T-cell (primary cell): ENCODE data around the gene SAYSD1. TPM values are rescaled to one million over a fixed set of nuclear protein-coding genes. Genes with fewer than 3 reads are reported as not detected.

Experiments
- ATAC-seq, 4 experiments: fragments of 200-7000 bp in 3 of 4; fragments of 150-1000 bp in 1 of 4; cut with Tn5 transposase; replicated peaks in 1 of 4; 1 replicate in 3 of 4; 2 replicates in 1 of 4; pipeline ENCODE4 v1.10.0; 2021; ENCODE audit warnings: moderate library complexity in 3 of 4, mild to moderate bottlenecking in 2 of 4, moderate number of reproducible peaks in 1 of 4
- CTCF ChIA-PET, 2 donors: fragments of 300-600 bp; sonication (Branson Sonifier 250); formaldehyde crosslinking; loops; one replicate each; lab custom pipeline; 2022; ENCODE audit warnings: antibody characterized with exemption in 2 of 2; lab: Charles Lee
- POLR2A ChIA-PET, 2 donors: fragments of 300-600 bp; sonication (Branson Sonifier 250); formaldehyde crosslinking; loops; one replicate each; lab custom pipeline; 2022; ENCODE audit warnings: antibody characterized with exemption in 2 of 2; lab: Charles Lee
- DNase-seq, 35 experiments: peaks; one replicate each; pipeline versions ENCODE4 v3.0.0 to v3.0.0-alpha.2; 2013 to 2023
- H3K27ac ChIP-seq: one replicate; pipeline ENCODE4 v1.5.1; 2013; ENCODE audit warnings: low read length
- H3K27me3 ChIP-seq, 2 experiments: replicated peaks in 1 of 2; 1 replicate in 1 of 2; 2 replicates in 1 of 2; pipeline versions ENCODE4 v1.6.1 to v1.7.0; 2013; ENCODE audit warnings: low read length in 1 of 2, mixed read lengths in 1 of 2; ENCODE audit not compliant: control insufficient read depth in 2 of 2, insufficient read depth in 2 of 2; ENCODE audit errors: extremely low read depth in 1 of 2
- H3K36me3 ChIP-seq, 2 donors: 1 replicate in 1 of 2; 2 replicates in 1 of 2; pipeline versions ENCODE4 v1.6.1 to v1.7.0; 2013; ENCODE audit warnings: low read length in 1 of 2; ENCODE audit not compliant: control insufficient read depth in 2 of 2, insufficient read depth in 1 of 2; ENCODE audit errors: extremely low read depth in 1 of 2
- H3K4me1 ChIP-seq, 2 experiments: 1 replicate in 1 of 2; 2 replicates in 1 of 2; pipeline versions ENCODE4 v1.6.1 to v1.7.0; 2013; ENCODE audit warnings: low read length in 2 of 2, mixed read lengths in 1 of 2; ENCODE audit not compliant: insufficient read depth in 2 of 2, control insufficient read depth in 1 of 2; ENCODE audit errors: extremely low read depth in 1 of 2
- H3K4me3 ChIP-seq, 2 donors: 1 replicate in 1 of 2; 2 replicates in 1 of 2; pipeline versions ENCODE4 v1.5.1 to v1.7.0; 2013; ENCODE audit warnings: mild to moderate bottlenecking in 2 of 2, low read length in 1 of 2, moderate library complexity in 1 of 2; ENCODE audit not compliant: control insufficient read depth in 1 of 2; ENCODE audit errors: extremely low read depth in 1 of 2
- H3K9me3 ChIP-seq: 2 replicates; pipeline ENCODE4 v1.7.0; 2013
- H3K27ac Mint-ChIP-seq, 2 donors: one replicate each; pipeline ENCODE4 v1.8.0; 2020 to 2021; ENCODE audit warnings: mild to moderate bottlenecking in 2 of 2, mixed read lengths in 2 of 2
- H3K27me3 Mint-ChIP-seq, 2 donors: one replicate each; pipeline ENCODE4 v1.8.0; 2021 to 2022; ENCODE audit warnings: mixed read lengths in 2 of 2
- H3K36me3 Mint-ChIP-seq: one replicate; pipeline ENCODE4 v1.8.0; 2021; ENCODE audit warnings: mixed read lengths
- H3K4me1 Mint-ChIP-seq, 3 donors: one replicate each; pipeline ENCODE4 v1.8.0; 2020 to 2022; ENCODE audit warnings: mixed read lengths in 3 of 3, mild to moderate bottlenecking in 1 of 3
- H3K4me3 Mint-ChIP-seq, 3 donors: one replicate each; pipeline ENCODE4 v1.8.0; 2020 to 2022; ENCODE audit warnings: mild to moderate bottlenecking in 3 of 3, mixed read lengths in 3 of 3, moderate library complexity in 3 of 3
- H3K9me3 Mint-ChIP-seq, 3 donors: one replicate each; pipeline ENCODE4 v1.8.0; 2020 to 2022; ENCODE audit warnings: mixed read lengths in 3 of 3
- WGBS: methylation state at CpG from one replicate; pipeline ENCODE4 v1.1.5; 2013; ENCODE audit warnings: missing lambda C conversion rate; ENCODE audit not compliant: insufficient coverage; 5-methylcytosine and 5-hydroxymethylcytosine counted together
- total RNA-seq, 35 experiments: library from RNA in 6 of 35; stranded (reverse) in 6 of 35; fragments of 120-200 nt in 1 of 35; gene quantifications; one replicate each; pipeline versions ENCODE4 v1.2.1 to v1.2.4 and lab custom pipeline; 2013 to 2026

SAYSD1 gene
- total RNA-seq, 5 donors from 2014 or later (not counting 1 experiment from before 2014, with no cell fraction given) = 14.0 to 25.4 (median 19.2) TPM

DNA sequence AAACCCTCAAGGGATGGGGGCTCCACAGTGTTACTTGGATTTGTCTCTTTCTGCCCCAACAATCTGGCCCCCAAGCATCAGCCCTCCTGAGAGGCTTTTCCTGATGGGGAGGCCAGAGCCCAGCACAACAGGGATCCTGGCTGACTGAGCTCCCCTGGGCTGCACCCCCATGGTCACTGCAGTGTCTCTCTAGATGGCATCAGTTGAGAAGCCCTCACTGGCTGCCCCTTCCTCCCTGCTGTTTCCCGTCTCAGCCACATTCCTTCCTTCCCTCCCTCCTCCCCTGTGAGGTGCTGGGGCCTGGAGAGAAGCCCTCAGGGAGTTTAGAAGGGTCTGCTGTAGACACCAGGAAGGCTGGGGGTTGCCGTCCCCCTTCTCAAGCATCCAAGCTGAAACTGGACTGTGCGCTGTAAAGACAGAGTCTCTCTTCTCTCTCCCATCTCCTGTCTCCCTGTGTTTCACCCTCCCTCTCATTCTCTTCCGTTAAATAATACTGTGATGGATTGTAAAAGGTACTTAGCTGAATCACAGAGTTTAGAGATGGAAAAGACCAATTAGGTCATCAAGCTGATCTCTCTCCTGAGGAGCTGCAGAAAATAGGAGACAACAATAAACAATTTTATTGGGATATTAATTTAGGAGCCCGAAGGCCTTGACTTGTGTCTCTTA, 29.7 kb downstream of the SAYSD1 start:
- no peak overlapping the region for H3K27ac ChIP-seq
- ATAC-seq = no peak
- ChIA-PET CTCF (no interaction called here), POLR2A (no interaction called here)
- H3K36me3 Mint-ChIP-seq = no peaks in the 10 kb centered on the region
- H3K4me3 ChIP-seq = no peak overlapping the region
- peaks cover 0 to 44% of the 10 kb centered on the region in 2 experiments for H3K27me3 ChIP-seq
- no peaks in the 10 kb centered on the region for H3K4me1 ChIP-seq
- no peaks in the 10 kb centered on the region for H3K9me3 ChIP-seq
- no peak for DNase-seq
- no peaks in the 10 kb centered on the region for H3K36me3 ChIP-seq
- no peaks in the 10 kb centered on the region for H3K9me3 Mint-ChIP-seq
- H3K27me3 Mint-ChIP-seq = peaks cover 16 to 40% of the 10 kb centered on the region in 2 donors
- no CpG with 5 or more reads among the region's 5 CpGs for WGBS
- H3K27ac Mint-ChIP-seq = no peak overlapping the region
- H3K4me1 Mint-ChIP-seq = peaks cover 0 to 6% (median 0%) of the 10 kb centered on the region in 3 donors
- no peak overlapping the region for H3K4me3 Mint-ChIP-seq

DNA sequence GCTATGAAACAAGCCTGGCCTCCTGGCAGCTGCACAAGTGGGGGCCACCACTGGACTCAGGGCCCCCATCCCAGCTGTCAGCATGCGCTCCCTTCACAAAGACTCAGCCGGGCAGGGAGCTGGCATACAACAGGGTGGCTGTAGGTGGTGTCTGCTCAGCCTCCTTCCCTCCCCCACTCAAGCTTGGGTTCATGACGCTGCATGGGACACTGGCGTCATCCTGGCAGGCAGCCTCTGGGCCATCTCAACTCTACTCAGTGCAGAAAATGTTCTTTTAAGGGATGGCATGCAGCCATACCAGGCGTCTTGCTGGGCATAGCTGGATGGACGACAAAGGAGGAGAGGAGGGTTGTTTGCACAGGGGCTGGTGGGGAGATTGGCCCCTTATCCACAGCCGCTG, 30.5 kb downstream of the SAYSD1 start:
- Mint-ChIP-seq H3K4me3 (no peak overlapping the region), H3K27me3 (peaks cover 10 to 35% of the 10 kb centered on the region in 2 donors), H3K36me3 (no peaks in the 10 kb centered on the region), H3K27ac (no peak overlapping the region), H3K9me3 (no peaks in the 10 kb centered on the region), H3K4me1 (peaks cover 0 to 6% (median 0%) of the 10 kb centered on the region in 3 donors)
- no peak for ATAC-seq
- DNase-seq = no peak
- CTCF ChIA-PET = no interaction called here
- 91% methylated on average over 4 of the region's 7 CpGs for WGBS
- Histone ChIP-seq H3K27ac (no peak overlapping the region), H3K4me1 (no peaks in the 10 kb centered on the region), H3K9me3 (no peaks in the 10 kb centered on the region), H3K36me3 (no peaks in the 10 kb centered on the region), H3K27me3 (peaks cover 0 to 38% of the 10 kb centered on the region in 2 experiments), H3K4me3 (no peak overlapping the region)
- POLR2A ChIA-PET = interaction anchor here in 1 of 2 donors (0.6 kb wide), 1 partner anchor 104 kb away, joined by 6 read pairs; no protein-coding TSS in a partner anchor

DNA sequence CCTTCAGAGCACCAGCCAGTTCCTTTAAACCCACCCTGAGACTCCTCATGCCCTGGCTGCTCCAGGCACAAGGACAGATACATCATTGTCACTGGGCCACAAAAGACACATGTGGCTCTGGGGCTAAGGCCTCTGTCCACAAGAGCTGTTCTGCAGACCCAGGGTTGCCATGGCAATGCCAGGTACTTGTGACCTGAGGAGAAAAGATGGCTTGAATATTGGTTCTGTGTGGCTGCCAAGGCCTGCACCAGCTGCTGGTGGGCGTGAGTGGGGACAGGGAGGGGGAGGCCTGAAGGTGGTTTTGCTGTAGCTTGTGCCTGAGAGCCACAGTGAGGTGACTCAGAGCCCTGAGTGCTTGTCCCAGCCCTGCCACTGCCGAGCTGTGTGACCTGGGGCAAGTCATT, 31.8 kb downstream of the SAYSD1 start:
- Mint-ChIP-seq H3K27ac (no peak overlapping the region), H3K4me3 (no peak overlapping the region), H3K27me3 (peaks cover 7 to 24% of the 10 kb centered on the region in 2 donors), H3K36me3 (no peaks in the 10 kb centered on the region), H3K9me3 (no peaks in the 10 kb centered on the region), H3K4me1 (peaks cover 0 to 6% (median 0%) of the 10 kb centered on the region in 3 donors)
- Histone ChIP-seq H3K27ac (no peak overlapping the region), H3K36me3 (no peaks in the 10 kb centered on the region), H3K4me3 (no peak overlapping the region), H3K4me1 (no peaks in the 10 kb centered on the region), H3K27me3 (peaks cover 0 to 29% of the 10 kb centered on the region in 2 experiments), H3K9me3 (no peaks in the 10 kb centered on the region)
- POLR2A ChIA-PET = no interaction called here
- 44% methylated on average over 2 of the region's 2 CpGs for WGBS
- no peak for DNase-seq
- CTCF ChIA-PET = no interaction called here
- ATAC-seq = no peak

DNA sequence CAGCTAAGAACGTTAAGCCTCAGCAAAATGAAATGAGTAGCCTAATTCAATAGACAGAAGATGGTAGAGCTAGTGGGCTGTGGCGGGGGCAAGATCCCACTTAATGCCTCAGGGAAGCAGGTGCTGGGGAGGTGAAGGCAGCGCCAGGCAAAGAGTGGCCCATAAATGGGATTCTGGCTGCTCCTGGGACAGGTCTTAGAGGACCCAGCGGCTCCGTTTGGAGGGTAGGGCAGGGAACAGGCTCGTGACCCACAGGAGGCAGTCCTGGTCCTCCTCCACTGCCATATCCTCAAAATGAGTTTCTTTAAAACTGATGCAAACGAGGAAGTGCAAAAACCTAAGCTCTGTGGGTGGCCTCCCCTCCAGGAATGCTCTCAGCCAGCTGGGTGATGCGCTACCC, 32.7 kb downstream of the SAYSD1 start:
- Histone ChIP-seq H3K27me3 (peaks cover 0 to 26% of the 10 kb centered on the region in 2 experiments), H3K36me3 (no peaks in the 10 kb centered on the region), H3K4me3 (no peak overlapping the region), H3K9me3 (no peaks in the 10 kb centered on the region), H3K27ac (no peak overlapping the region), H3K4me1 (no peaks in the 10 kb centered on the region)
- CTCF ChIA-PET = no interaction called here
- Mint-ChIP-seq H3K27me3 (peaks cover 7 to 15% of the 10 kb centered on the region in 2 donors), H3K4me3 (no peak overlapping the region), H3K9me3 (no peaks in the 10 kb centered on the region), H3K27ac (no peak overlapping the region), H3K4me1 (peaks cover 0 to 6% (median 0%) of the 10 kb centered on the region in 3 donors), H3K36me3 (no peaks in the 10 kb centered on the region)
- POLR2A ChIA-PET = no interaction called here
- 81% methylated on average over 3 of the region's 8 CpGs for WGBS
- no peak for DNase-seq
- ATAC-seq = no peak

DNA sequence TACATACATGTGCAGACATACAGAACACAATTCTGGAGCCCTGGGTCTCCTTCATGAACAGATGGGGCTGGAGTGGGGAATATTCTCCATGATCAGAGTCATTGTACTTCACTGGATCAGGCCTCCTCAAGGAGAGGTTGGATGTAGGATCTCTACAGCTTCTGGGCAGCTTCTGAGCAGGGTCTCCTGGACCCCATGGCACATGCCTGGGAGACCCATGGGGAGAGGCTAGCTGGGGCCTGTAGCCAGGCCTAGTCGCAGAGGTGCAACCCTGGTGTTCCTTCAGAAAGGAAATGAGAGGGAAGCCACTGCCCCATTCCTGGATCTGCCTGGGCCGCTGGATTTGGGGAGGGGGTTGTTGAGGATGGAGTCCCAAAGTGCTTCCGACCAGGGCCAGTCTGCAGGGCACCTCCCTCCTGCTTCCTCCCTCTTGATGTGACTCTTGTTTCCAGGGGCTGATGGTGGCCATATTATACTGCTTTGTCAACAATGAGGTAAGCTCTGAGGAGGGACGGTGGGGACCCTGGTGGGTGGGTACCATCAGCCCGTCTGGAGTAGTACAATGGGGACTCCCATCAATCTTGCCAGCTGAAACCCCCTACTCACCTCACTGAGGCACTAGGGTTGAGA, 34.6 kb downstream of the SAYSD1 start:
- Histone ChIP-seq H3K27ac (no peak overlapping the region), H3K27me3 (peaks cover 0 to 14% of the 10 kb centered on the region in 2 experiments), H3K36me3 (no peaks in the 10 kb centered on the region), H3K9me3 (no peaks in the 10 kb centered on the region), H3K4me1 (no peaks in the 10 kb centered on the region), H3K4me3 (no peak overlapping the region)
- CTCF ChIA-PET = no interaction called here
- H3K36me3 Mint-ChIP-seq = no peaks in the 10 kb centered on the region
- POLR2A ChIA-PET = no interaction called here
- no peaks in the 10 kb centered on the region for H3K9me3 Mint-ChIP-seq
- peaks cover 0 to 7% of the 10 kb centered on the region in 2 donors for H3K27me3 Mint-ChIP-seq
- no peak overlapping the region for H3K27ac Mint-ChIP-seq
- H3K4me3 Mint-ChIP-seq = no peak overlapping the region
- ATAC-seq (no peak), DNase-seq (no peak)
- WGBS = 90% methylated on average over 3 of the region's 5 CpGs
- no peaks in the 10 kb centered on the region for H3K4me1 Mint-ChIP-seq

DNA sequence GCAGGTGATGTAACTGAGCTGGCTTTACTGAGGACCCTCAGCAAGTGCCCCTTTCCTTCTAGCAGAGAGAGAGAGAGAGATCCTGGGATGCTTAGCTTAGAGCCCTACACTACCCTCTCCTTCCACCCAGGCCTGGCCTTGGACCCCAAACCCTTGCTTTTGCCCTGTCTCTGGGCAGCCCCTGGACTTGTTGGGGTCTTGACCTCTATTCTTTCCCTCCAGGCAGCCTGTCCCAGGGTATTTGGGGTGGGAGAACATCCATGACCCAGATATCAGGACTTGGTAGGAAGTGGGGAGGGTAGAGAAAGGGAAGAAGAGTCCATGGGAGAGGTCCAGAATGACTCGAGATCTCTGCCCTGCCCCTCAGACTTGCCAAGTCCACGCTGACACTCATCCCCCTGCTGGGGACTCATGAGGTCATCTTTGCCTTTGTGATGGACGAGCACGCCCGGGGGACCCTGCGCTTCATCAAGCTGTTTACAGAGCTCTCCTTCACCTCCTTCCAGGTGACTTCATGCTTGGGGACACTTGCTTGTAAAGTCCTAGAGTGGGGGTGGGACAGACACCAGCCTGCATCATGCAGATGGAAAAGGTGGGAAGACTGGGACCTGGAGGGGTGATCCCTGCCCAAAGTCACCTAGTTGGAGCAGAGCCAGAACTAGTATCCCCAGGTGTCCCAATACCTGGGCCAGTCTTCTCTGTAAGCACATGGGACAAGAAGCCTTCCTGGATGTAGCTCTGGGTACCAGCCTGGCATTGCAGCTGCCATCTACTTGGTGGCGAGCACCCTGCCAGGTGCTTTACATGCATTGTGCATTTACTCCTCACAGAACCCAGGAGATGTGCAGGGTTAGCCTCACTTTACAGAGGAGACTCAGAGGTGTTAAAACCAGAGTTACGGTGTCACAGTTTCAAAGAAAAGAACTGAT, 35.5 kb downstream of the SAYSD1 start:
- Mint-ChIP-seq H3K27ac (no peak overlapping the region), H3K36me3 (no peaks in the 10 kb centered on the region), H3K4me1 (no peaks in the 10 kb centered on the region), H3K4me3 (no peak overlapping the region), H3K27me3 (peaks cover 0 to 7% of the 10 kb centered on the region in 2 donors), H3K9me3 (no peaks in the 10 kb centered on the region)
- Histone ChIP-seq H3K9me3 (no peaks in the 10 kb centered on the region), H3K36me3 (no peaks in the 10 kb centered on the region), H3K27ac (no peak overlapping the region), H3K4me1 (no peaks in the 10 kb centered on the region), H3K27me3 (peaks cover 0 to 5% of the 10 kb centered on the region in 2 experiments), H3K4me3 (no peak overlapping the region)
- no peak for ATAC-seq
- 74% methylated on average over 4 of the region's 8 CpGs for WGBS
- ChIA-PET CTCF (no interaction called here), POLR2A (no interaction called here)
- DNase-seq = no peak
